SHP77 treated with DMSO at 0.1 percent for 48 hours (cell line): ENCODE data around the gene PSPH.
"Not testable (repeated sequence)": the region's sequence is repeated elsewhere in the genome, so short reads cannot be mapped to it uniquely, and the experiment has no call there.

Experiments used
- DNase-seq: peaks from one replicate; lab custom pipeline; 2025; lab: John Stamatoyannopoulos, UW

PSPH gene

GRCh38 chr7:56051339-56052191, at the start of gene PSPH, which contains the start of gene CCT6A:
PSPH (minus strand) TSS chr7:56051444; CDS start chr7:56021212, 30,232 bp downstream.
CCT6A (plus strand) TSS chr7:56051765; CDS start chr7:56051849, 84 bp downstream.
- peak; percentile 97 for DNase-seq

GRCh38 chr7:56099653-56100052, 48.4 kb upstream of the PSPH start:
- DNase-seq = no peak

GRCh38 chr7:56098187-56099008, 47.2 kb upstream of the PSPH start:
- not testable (repeated sequence) for DNase-seq

- DNase-seq = no peak
These were observed 46.5 kb upstream of the PSPH start for GRCh38 chr7:56097700-56098099.

- DNase-seq = peak; percentile 41
These were observed 41.7 kb upstream of the PSPH start, which contains the start of gene PHKG1 for GRCh38 chr7:56092789-56093531. PHKG1 (minus strand) TSS chr7:56092952; CDS start chr7:56088941, 4,011 bp downstream.

- DNase-seq = not testable (repeated sequence)
These were observed 41.1 kb upstream of the PSPH start for GRCh38 chr7:56092388-56092787.

GRCh38 chr7:56091591-56091990, 40.3 kb upstream of the PSPH start:
- no peak for DNase-seq

GRCh38 chr7:56087445-56087844, 36.2 kb upstream of the PSPH start:
- no peak for DNase-seq

GRCh38 chr7:56086761-56087160, 35.5 kb upstream of the PSPH start:
- no peak for DNase-seq

GRCh38 chr7:56083150-56083785, 32.0 kb upstream of the PSPH start:
- peak; percentile 78 for DNase-seq

GRCh38 chr7:56081626-56082340, 30.5 kb upstream of the PSPH start:
- peak; percentile 57 for DNase-seq

GRCh38 chr7:56080726-56081435, 29.6 kb upstream of the PSPH start:
- DNase-seq = not testable (repeated sequence)

- peak; percentile 85 for DNase-seq
These were observed 28.4 kb upstream of the PSPH start for GRCh38 chr7:56079450-56080185.

- no peak for DNase-seq
These were observed 27.0 kb upstream of the PSPH start for GRCh38 chr7:56078196-56078595.

- no peak for DNase-seq
These were observed 26.4 kb upstream of the PSPH start for GRCh38 chr7:56077681-56078080.

GRCh38 chr7:56074371-56074791, 23.1 kb upstream of the PSPH start:
- DNase-seq = peak; percentile 89

GRCh38 chr7:56066376-56066775, 15.1 kb upstream of the PSPH start:
- DNase-seq = not testable (repeated sequence)

- DNase-seq = peak; percentile 81
These were observed 12.8 kb upstream of the PSPH start, which contains the start of gene SUMF2 for GRCh38 chr7:56063882-56064625. SUMF2 (plus strand) TSS chr7:56064286; CDS start chr7:56064312, 26 bp downstream.

GRCh38 chr7:56063500-56063881, 12.2 kb upstream of the PSPH start:
- no peak for DNase-seq
